Kidney tubule cell (primary cell): ENCODE data around the gene R3HDM2.

Experiments
- DNase-seq: peaks from one replicate; pipeline ENCODE4 v3.0.0-alpha.2; 2018; ENCODE audit warnings: low spot score

The R3HDM2 gene

GRCh38 chr12:57430931-57431566 is at the start of gene R3HDM2:
TSS of gene R3HDM2 (minus strand) at chr12:57431043. CDS start at chr12:57310428, 120,615 bp downstream.
- peak; percentile 97 for DNase-seq

GRCh38 chr12:57479376-57480115 is 48.7 kb upstream of the R3HDM2 start, which contains the start of gene ARHGAP9:
TSS of gene ARHGAP9 (minus strand) at chr12:57479866. CDS start at chr12:57479406, 460 bp downstream.
- no peak for DNase-seq

GRCh38 chr12:57479043-57479375 is 48.2 kb upstream of the R3HDM2 start:
- no peak for DNase-seq

- DNase-seq = peak; percentile 46
Measured at GRCh38 chr12:57477710-57478681, 47.2 kb upstream of the R3HDM2 start.

GRCh38 chr12:57476993-57477709 is 46.3 kb upstream of the R3HDM2 start:
- no peak for DNase-seq

- no peak for DNase-seq
Measured at GRCh38 chr12:57476162-57476992, 45.5 kb upstream of the R3HDM2 start.

- DNase-seq = no peak
Measured at GRCh38 chr12:57475271-57476161, 44.7 kb upstream of the R3HDM2 start.

GRCh38 chr12:57474862-57475261 is 44.0 kb upstream of the R3HDM2 start:
- no peak for DNase-seq

- no peak for DNase-seq
Measured at GRCh38 chr12:57474430-57474829, 43.6 kb upstream of the R3HDM2 start.

GRCh38 chr12:57473886-57474285 is 43.0 kb upstream of the R3HDM2 start:
- DNase-seq = no peak

GRCh38 chr12:57473392-57473791 is 42.5 kb upstream of the R3HDM2 start:
- DNase-seq = no peak

GRCh38 chr12:57472391-57472790 is 41.5 kb upstream of the R3HDM2 start:
- no peak for DNase-seq

GRCh38 chr12:57471661-57472060 is 40.8 kb upstream of the R3HDM2 start:
- DNase-seq = no peak

- no peak for DNase-seq
Measured at GRCh38 chr12:57470970-57471656, 40.3 kb upstream of the R3HDM2 start.

- DNase-seq = no peak
Measured at GRCh38 chr12:57470286-57470969, 39.6 kb upstream of the R3HDM2 start.

- no peak for DNase-seq
Measured at GRCh38 chr12:57469296-57470164, 38.7 kb upstream of the R3HDM2 start.

- no peak for DNase-seq
Measured at GRCh38 chr12:57467915-57468314, 37.1 kb upstream of the R3HDM2 start.
